Measurements from ENCODE around the gene TTYH3. TPM values are rescaled to one million over a fixed set of nuclear protein-coding genes. Genes with fewer than 3 reads are reported as not detected.
"Not testable (repeated sequence)": the region's sequence is repeated elsewhere in the genome, so short reads cannot be mapped to it uniquely, and the experiment has no call there.

The TTYH3 gene
- total RNA-seq, 1 experiment from 2014 or later = 178 TPM

DNA sequence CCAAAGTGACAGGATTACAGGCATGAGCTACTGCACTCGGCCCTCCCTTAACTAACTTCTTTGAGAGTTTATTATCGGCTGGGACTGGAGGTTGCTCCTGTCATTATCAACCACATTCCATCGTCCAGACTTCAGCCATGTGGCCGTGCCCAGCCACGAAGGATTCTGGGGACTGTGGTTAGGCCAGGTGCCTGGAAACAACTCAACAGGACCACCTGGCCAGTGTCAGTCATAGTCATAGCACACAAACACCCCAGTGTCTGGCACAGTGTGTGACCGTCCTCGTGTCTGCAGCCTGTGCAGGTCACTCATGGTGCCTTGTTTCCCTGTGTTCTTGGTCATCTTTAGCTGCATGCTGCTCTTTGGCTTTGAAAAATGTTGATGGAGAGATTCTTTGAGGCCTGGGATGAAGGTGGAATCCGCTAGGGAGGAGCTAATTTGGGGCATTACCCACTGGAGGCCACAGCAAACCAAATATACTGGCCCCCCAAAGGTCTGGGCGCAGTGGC, 43.5 kb downstream of the TTYH3 start (continued):
- TF ChIP-seq OVOL2 (CRISPR knock-in tag; IDR thresholded peaks at IDR 0.05; ENCODE audit: borderline replicate concordance) = no peak

DNA sequence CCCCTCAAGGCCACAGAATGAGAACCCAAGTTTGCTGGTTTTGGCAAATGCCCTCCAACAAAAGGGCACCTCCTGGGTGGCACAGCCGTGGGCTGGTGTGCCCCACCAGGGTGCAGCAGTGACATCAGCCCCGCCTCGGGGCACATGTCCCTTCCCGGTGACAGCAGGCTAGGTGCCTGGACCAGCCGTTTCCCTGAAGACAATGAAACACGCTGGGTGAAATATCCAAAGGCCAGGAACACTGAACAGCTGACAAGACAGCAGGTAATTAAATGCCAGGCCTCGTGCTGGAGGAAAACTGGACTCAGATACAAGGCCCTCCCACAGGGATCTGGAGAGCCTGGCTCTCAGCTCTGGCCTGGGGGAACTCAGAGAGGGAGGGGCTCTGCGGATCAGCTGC, 44.8 kb downstream of the TTYH3 start:
- POLR2A ChIA-PET; DNase-seq (ENCODE audit: low spot score); H3K27ac Mint-ChIP-seq; H3K4me3 Mint-ChIP-seq; H3K27me3 Mint-ChIP-seq (ENCODE audit: low read depth); ATAC-seq; CTCF ChIA-PET; H3K36me3 Mint-ChIP-seq; H3K4me1 Mint-ChIP-seq; H3K9me3 Mint-ChIP-seq: not testable (repeated sequence)

GRCh38 chr7:2678454-2678853, 46.7 kb downstream of the TTYH3 start:
- H3K27me3 Mint-ChIP-seq (ENCODE audit: low read depth); DNase-seq (ENCODE audit: low spot score); H3K36me3 Mint-ChIP-seq; POLR2A ChIA-PET; H3K4me3 Mint-ChIP-seq; H3K27ac Mint-ChIP-seq; CTCF ChIA-PET; H3K9me3 Mint-ChIP-seq; H3K4me1 Mint-ChIP-seq; ATAC-seq: not testable (repeated sequence)

DNA sequence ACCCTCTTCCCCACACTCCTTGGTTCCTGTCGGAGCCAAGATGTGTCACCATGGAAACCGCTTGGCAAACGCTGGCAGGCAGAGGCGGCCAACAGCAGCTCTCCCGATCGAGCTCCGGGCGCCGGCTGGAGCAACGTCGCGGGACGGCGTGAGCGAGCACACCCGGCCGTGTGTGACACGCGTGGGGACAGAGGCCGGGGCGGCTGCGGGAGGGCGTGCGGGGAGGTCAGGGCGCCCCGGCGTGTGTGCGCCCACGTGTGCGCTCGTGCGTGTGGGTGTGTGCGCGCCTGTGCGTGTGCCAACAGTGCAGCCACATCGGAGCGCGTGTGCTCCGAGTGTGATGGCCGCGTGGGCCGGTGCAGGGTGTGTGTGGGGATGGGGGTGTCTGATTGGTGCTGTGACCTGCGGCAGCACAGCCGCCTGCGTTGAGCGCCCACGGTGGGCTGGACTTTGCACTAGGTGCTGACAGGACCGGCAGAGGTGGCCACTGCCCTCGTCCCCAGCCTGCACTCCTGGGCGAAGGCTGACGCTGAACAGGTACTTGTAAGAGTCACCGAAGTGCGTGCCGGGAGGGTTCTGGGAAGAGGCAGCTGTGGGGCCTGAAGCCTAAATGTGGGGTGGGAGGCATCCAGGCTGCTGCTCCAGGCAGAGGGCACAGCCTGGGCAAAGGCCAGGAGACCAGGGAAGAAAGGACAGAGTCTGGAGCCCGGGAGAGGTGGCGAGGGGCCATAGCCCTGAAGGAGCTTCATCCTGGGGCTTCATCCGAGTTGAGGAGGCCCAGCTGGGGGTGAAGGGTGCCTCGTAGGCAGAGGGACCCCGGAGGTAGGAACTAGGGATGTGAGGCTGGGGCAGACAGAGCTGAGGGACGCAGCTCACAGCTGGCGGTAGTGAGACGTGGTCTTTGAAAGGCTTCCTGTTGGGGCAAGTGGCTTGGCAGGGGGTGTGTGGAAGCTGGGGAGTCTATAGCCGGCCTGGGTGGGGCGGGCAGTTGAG, 47.6 kb downstream of the TTYH3 start:
- H3K36me3 Mint-ChIP-seq = not testable (repeated sequence)

DNA sequence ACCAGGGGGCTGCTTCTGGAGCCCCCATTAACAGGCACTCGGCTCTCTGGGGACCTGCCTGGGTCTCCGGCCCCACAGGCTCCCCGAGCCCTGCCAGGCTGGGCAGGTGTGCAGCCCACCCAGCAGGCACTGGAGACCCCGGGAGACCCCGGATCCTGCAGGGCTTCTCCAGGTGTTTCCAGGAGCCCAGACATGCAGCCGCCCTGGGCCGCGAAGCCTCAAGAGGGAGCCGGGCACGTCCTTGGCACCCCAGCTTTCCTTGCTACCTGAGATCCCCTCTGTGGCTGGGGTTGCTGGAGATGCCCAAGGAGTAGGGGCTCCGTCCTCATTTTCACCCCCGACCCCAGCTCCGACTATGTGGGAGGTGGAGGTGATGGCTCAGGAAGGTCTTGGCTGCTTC, 48.5 kb downstream of the TTYH3 start:
- ATAC-seq = no peak
- DNase-seq (ENCODE audit: low spot score) = no peak
- peaks cover 7% of the 10 kb centered on the region for H3K9me3 Mint-ChIP-seq
- ChIA-PET POLR2A (interaction anchor here (0.5 kb wide), 1 partner anchor 1913 kb away, joined by 3 read pairs; no protein-coding TSS in a partner anchor), CTCF (interaction anchor here (0.9 to 5.1 kb wide), 24 partner anchors 11 to 249 kb away, joined by 3 to 98 read pairs (median 8); partner anchors contain the start of genes BRAT1 and TTYH3)
- no peak for TF ChIP-seq ZNF121 (CRISPR knock-in tag; IDR thresholded peaks at IDR 0.05)
- TF ChIP-seq, protein P1, sequence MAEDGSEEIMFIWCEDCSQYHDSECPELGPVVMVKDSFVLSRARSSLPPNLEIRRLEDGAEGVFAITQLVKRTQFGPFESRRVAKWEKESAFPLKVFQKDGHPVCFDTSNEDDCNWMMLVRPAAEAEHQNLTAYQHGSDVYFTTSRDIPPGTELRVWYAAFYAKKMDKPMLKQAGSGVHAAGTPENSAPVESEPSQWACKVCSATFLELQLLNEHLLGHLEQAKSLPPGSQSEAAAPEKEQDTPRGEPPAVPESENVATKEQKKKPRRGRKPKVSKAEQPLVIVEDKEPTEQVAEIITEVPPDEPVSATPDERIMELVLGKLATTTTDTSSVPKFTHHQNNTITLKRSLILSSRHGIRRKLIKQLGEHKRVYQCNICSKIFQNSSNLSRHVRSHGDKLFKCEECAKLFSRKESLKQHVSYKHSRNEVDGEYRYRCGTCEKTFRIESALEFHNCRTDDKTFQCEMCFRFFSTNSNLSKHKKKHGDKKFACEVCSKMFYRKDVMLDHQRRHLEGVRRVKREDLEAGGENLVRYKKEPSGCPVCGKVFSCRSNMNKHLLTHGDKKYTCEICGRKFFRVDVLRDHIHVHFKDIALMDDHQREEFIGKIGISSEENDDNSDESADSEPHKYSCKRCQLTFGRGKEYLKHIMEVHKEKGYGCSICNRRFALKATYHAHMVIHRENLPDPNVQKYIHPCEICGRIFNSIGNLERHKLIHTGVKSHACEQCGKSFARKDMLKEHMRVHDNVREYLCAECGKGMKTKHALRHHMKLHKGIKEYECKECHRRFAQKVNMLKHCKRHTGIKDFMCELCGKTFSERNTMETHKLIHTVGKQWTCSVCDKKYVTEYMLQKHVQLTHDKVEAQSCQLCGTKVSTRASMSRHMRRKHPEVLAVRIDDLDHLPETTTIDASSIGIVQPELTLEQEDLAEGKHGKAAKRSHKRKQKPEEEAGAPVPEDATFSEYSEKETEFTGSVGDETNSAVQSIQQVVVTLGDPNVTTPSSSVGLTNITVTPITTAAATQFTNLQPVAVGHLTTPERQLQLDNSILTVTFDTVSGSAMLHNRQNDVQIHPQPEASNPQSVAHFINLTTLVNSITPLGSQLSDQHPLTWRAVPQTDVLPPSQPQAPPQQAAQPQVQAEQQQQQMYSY (CRISPR knock-in tag; IDR thresholded peaks at IDR 0.05) = peak; percentile 83
- H3K4me3 Mint-ChIP-seq = no peak overlapping the region
- H3K4me1 Mint-ChIP-seq = no peaks in the 10 kb centered on the region
- no peaks in the 10 kb centered on the region for H3K36me3 Mint-ChIP-seq
- H3K27ac Mint-ChIP-seq = no peak overlapping the region
- H3K27me3 Mint-ChIP-seq (ENCODE audit: low read depth) = no peaks in the 10 kb centered on the region

More for the DNA sequence above, 47.6 kb downstream of the TTYH3 start:
- H3K9me3 Mint-ChIP-seq; DNase-seq (ENCODE audit: low spot score); H3K4me1 Mint-ChIP-seq; H3K27me3 Mint-ChIP-seq (ENCODE audit: low read depth); ATAC-seq; H3K4me3 Mint-ChIP-seq; POLR2A ChIA-PET; H3K27ac Mint-ChIP-seq: not testable (repeated sequence)
- CTCF ChIA-PET = interaction anchor here (0.9 to 5.1 kb wide), 12 partner anchors 10 to 248 kb away, joined by 3 to 98 read pairs (median 12); no protein-coding TSS in a partner anchor

- no peak overlapping the region for H3K4me3 Mint-ChIP-seq
- H3K27ac Mint-ChIP-seq = no peak overlapping the region
- H3K9me3 Mint-ChIP-seq = peaks cover 5% of the 10 kb centered on the region
- peaks cover 2% of the 10 kb centered on the region for H3K27me3 Mint-ChIP-seq (ENCODE audit: low read depth)
- peak; percentile 90 for ATAC-seq
- DNase-seq (ENCODE audit: low spot score) = peak; percentile 89
- TF ChIP-seq, protein P2, sequence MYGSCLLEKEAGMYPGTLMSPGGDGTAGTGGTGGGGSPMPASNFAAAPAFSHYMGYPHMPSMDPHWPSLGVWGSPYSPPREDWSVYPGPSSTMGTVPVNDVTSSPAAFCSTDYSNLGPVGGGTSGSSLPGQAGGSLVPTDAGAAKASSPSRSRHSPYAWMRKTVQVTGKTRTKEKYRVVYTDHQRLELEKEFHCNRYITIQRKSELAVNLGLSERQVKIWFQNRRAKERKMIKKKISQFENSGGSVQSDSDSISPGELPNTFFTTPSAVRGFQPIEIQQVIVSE (CRISPR knock-in tag; IDR thresholded peaks at IDR 0.05; ENCODE audit: borderline replicate concordance) = no peak
- TF ChIP-seq JUN (CRISPR knock-in tag; IDR thresholded peaks at IDR 0.05) (no peak), ATF3 (CRISPR knock-in tag; conservative IDR thresholded peaks at IDR 0.05) (no peak), RELA (CRISPR knock-in tag; IDR thresholded peaks at IDR 0.05; ENCODE audit: borderline replicate concordance) (peak; percentile 28; the same call in 1 of the 2 replicates), CTCF (IDR thresholded peaks at IDR 0.05) (peak; percentile 69), FOXP1 (CRISPR knock-in tag; IDR thresholded peaks at IDR 0.05; ENCODE audit: borderline replicate concordance) (0 out of 2 replicates have a peak, but pooled peaks have one; percentile 40), HMGXB4 (CRISPR knock-in tag; IDR thresholded peaks at IDR 0.05) (peak; percentile 72)
- no peaks in the 10 kb centered on the region for H3K4me1 Mint-ChIP-seq
- no peaks in the 10 kb centered on the region for H3K36me3 Mint-ChIP-seq
- ChIA-PET CTCF (interaction anchor here (0.5 to 5.1 kb wide), 44 partner anchors 11 to 904 kb away, joined by 3 to 98 read pairs (median 4); partner anchors contain the start of genes BRAT1 and TTYH3), POLR2A (interaction anchor here (0.5 kb wide), 1 partner anchor 1913 kb away, joined by 3 read pairs; no protein-coding TSS in a partner anchor)
Measured at GRCh38 chr7:2680792-2681490, 49.2 kb downstream of the TTYH3 start.
